B cell (primary cell): ENCODE data around the gene LRFN4.

Source experiments
- EZH2 ChIP-seq: IDR thresholded peaks from 2 replicates; pipeline ENCODE4 v1.6.1; 2012; ENCODE audit warnings: borderline replicate concordance, low read depth, mild to moderate bottlenecking, moderate library complexity, low read length; ENCODE audit not compliant: insufficient read depth, poor library complexity, severe bottlenecking
- TF ChIP-seq, protein P1 (sequence below): fragments of 200-600 bp; IDR thresholded peaks from one replicate; pipeline ENCODE4 v1.8.0; 2022; ENCODE audit warnings: antibody characterized with exemption, mild to moderate bottlenecking

- TF ChIP-seq, protein P1, sequence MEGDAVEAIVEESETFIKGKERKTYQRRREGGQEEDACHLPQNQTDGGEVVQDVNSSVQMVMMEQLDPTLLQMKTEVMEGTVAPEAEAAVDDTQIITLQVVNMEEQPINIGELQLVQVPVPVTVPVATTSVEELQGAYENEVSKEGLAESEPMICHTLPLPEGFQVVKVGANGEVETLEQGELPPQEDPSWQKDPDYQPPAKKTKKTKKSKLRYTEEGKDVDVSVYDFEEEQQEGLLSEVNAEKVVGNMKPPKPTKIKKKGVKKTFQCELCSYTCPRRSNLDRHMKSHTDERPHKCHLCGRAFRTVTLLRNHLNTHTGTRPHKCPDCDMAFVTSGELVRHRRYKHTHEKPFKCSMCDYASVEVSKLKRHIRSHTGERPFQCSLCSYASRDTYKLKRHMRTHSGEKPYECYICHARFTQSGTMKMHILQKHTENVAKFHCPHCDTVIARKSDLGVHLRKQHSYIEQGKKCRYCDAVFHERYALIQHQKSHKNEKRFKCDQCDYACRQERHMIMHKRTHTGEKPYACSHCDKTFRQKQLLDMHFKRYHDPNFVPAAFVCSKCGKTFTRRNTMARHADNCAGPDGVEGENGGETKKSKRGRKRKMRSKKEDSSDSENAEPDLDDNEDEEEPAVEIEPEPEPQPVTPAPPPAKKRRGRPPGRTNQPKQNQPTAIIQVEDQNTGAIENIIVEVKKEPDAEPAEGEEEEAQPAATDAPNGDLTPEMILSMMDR = no peak
- TF ChIP-seq EZH2 = no peak
These were observed 8.0 kb upstream of the LRFN4 start for GRCh38 chr11:66848671-66849500.
